Cardiac atrium fibroblast (primary cell): ENCODE data around the gene ZNF182. TPM values are rescaled to one million over a fixed set of nuclear protein-coding genes. Genes with fewer than 3 reads are reported as not detected.

ENCODE experiments used
- total RNA-seq: library from RNA; depleted of rRNA; stranded (reverse); fragments of >200 nt; gene quantifications from 2 replicates; pipeline ENCODE4 v1.2.3, GENCODE V29; 2015

ZNF182 gene
- total RNA-seq = 1.5 and 3.2 TPM in 2 replicates

GRCh38 chrX:48003758-48004457 lies at the start of gene ZNF182:
TSS of gene ZNF182 (minus strand) at chrX:48003989. CDS start at chrX:48002609, 1,380 bp downstream.

GRCh38 chrX:48006688-48007087 lies 2.9 kb upstream of the ZNF182 start, which contains the start of gene SPACA5:
TSS of gene SPACA5 (plus strand) at chrX:48006988. CDS start at chrX:48007803, 815 bp downstream.

Other genes with a start within 250 kb of the ZNF182 start
- 3.1 and 3.6 TPM in 2 replicates for gene ZNF81, start 167.1 kb downstream of the ZNF182 start, total RNA-seq
- not detected in 2 replicates for gene SPACA5, start 3.0 kb upstream of the ZNF182 start, total RNA-seq
- 0.18 and 0.97 TPM in 2 replicates for gene ZNF630, start 67.7 kb upstream of the ZNF182 start, total RNA-seq
- not detected in 2 replicates for gene SPACA5B, start 126.6 kb upstream of the ZNF182 start, total RNA-seq
- not detected in 2 replicates for gene SSX5, start 192.8 kb upstream of the ZNF182 start, total RNA-seq